Spleen (tissue), 7 donors: Measurements from ENCODE around the gene NDUFAF2.

Source experiments
- CTCF ChIP-seq, 11 experiments: fragments of 200-600 bp in 7 of 11; fragments of 450-650 bp in 4 of 11; sonication (generic) in 4 of 11; IDR thresholded peaks in 8 of 11; conservative IDR thresholded peaks in 3 of 11; 1 replicate in 7 of 11; 2 replicates in 4 of 11; pipeline versions ENCODE4 v1.4.0 to v1.8.0; 2016 to 2021; ENCODE audit warnings: antibody characterized with exemption in 11 of 11, inconsistent platforms in 4 of 11, mild to moderate bottlenecking in 1 of 11
- POLR2A ChIP-seq, 3 donors: fragments of 450-650 bp; IDR thresholded peaks; one replicate each; pipeline ENCODE4 v1.5.1; 2017; ENCODE audit warnings: antibody characterized with exemption in 3 of 3, mild to moderate bottlenecking in 1 of 3
- donor health status: DM: no; HTN: no; CAD: no; lungs with moderate emphysema.
- donor health status: DM: no; HTN: no; CAD: no.
- donor health status: DM: no; HTN: no; CAD: no.

GRCh38 chr5:60993875-60994571, 49.0 kb downstream of the NDUFAF2 start:
- TF ChIP-seq CTCF (IDR thresholded peaks at IDR 0.05 in 8 of 11, conservative IDR thresholded peaks at IDR 0.05 in 3 of 11) (no peak), POLR2A (IDR thresholded peaks at IDR 0.05) (no peak)
